Endothelial cell of umbilical vein (primary cell): ENCODE measurements around the gene TRMT6.

ENCODE experiments used
- CTCF ChIP-seq, 2 donors: IDR thresholded peaks; 1 replicate in 1 of 2; 2 replicates in 1 of 2; pipeline ENCODE4 v1.5.1; 2011; ENCODE audit warnings: low read length in 2 of 2, mild to moderate bottlenecking in 2 of 2, moderate library complexity in 2 of 2, control low read depth in 1 of 2, inconsistent platforms in 1 of 2, low read depth in 1 of 2; ENCODE audit not compliant: insufficient read depth in 1 of 2; ENCODE audit errors: extremely low read depth in 1 of 2
- POLR2A ChIP-seq: IDR thresholded peaks from 2 replicates; pipeline ENCODE4 v1.6.1; 2012; ENCODE audit warnings: low read depth, mild to moderate bottlenecking, control low read depth, low read length
- POLR2AphosphoS5 ChIP-seq: IDR thresholded peaks from 2 replicates; pipeline ENCODE4 v1.6.1; 2012; ENCODE audit warnings: low read depth, mild to moderate bottlenecking, control low read depth, low read length, moderate library complexity; ENCODE audit not compliant: insufficient read depth

GRCh38 chr20:5975778-5976177 is 25.4 kb upstream of the TRMT6 start:
- TF ChIP-seq POLR2AphosphoS5: no peak
- no peak for TF ChIP-seq CTCF (IDR thresholded peaks at IDR 0.05; ENCODE audit: extremely low read depth in 1 of 2, insufficient read depth in 1 of 2, low read depth in 1 of 2, low read length in 2 of 2)
- no peak for TF ChIP-seq POLR2A
